Urinary bladder (tissue), 4 donors: ENCODE results near the gene C11orf52. TPM values are rescaled to one million over a fixed set of nuclear protein-coding genes. Genes with fewer than 3 reads are reported as not detected.
"Not testable (repeated sequence)": the region's sequence is repeated elsewhere in the genome, so short reads cannot be mapped to it uniquely, and the experiment has no call there.

Experiments
- DNase-seq: peaks from one replicate; pipeline ENCODE4 v3.0.0-alpha.2; 2015; ENCODE audit errors: extremely low spot score
- H3K27ac ChIP-seq: one replicate; pipeline ENCODE4 v1.5.1; 2013; ENCODE audit warnings: low read depth, mild to moderate bottlenecking, moderate library complexity
- H3K36me3 ChIP-seq: one replicate; pipeline ENCODE4 v1.6.1; 2013; ENCODE audit warnings: mild to moderate bottlenecking, moderate library complexity; ENCODE audit not compliant: insufficient read depth
- H3K4me1 ChIP-seq: one replicate; pipeline ENCODE4 v1.6.1; 2013; ENCODE audit warnings: mild to moderate bottlenecking, moderate library complexity; ENCODE audit not compliant: insufficient read depth
- H3K4me3 ChIP-seq: one replicate; pipeline ENCODE4 v1.5.1; 2013; ENCODE audit warnings: low read depth, low read length
- WGBS: extraction: QIAGEN DNeasy Blood & Tissue Kit; methylation state at CpG from one replicate; pipeline ENCODE4 v1.1.7; 2013; 5-methylcytosine and 5-hydroxymethylcytosine counted together
- polyA plus RNA-seq: library from polyadenylated mRNA; stranded (reverse); fragments of 200-250 nt; gene quantifications from one replicate; pipeline ENCODE4 v1.2.3, GENCODE V29; 2013
- total RNA-seq: library from RNA; depleted of rRNA; stranded (reverse); fragments of >200 nt; gene quantifications from one replicate; pipeline ENCODE4 v1.2.3, GENCODE V29; 2014
- donor health status: healthy with polysubstance abuse.
- donor health status: healthy.

C11orf52 gene
- total RNA-seq (2.7 TPM), polyA plus RNA-seq (2.4 TPM)

DNA sequence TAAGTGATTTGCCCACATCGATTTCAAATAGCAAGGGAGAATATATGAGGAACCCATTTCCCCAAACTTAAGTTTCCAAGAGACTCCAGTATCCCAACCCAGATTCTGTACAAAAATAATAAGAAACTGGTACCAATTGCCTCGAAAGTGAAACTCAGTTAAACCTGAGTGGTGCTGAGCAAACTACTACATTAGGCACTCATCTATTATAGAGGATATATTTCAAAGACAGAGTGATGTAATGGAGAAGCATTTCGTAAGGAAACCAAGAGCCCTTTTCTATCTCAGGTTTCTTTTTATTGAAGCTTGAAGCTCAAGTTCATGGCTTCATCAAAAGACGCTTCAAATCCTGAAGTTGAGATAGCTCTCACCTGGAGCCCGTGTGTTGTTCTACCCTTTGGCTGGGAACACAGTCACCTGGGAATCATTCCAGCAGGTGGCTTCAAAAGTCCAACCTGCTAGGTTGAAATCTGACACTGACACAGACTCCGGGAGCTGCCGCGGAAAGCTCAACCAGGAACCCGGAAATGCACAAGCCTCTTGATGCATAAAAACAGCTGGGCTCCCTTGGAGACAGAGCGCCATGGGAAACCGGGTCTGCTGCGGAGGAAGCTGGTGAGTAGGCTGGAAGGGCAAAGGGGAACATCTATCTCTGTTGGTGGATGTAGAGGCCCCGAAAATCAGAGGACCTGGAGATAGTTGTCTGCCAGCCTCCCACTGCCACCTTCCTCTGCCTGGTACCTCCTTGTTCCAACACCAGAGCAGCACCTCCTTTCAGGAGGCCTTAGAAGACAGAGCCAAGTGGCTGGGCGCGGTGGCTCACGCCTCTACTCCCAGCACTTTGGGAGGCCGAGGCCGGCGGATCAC lies at the start of gene C11orf52:
Gene C11orf52, plus strand, starts transcription at position 524 of the 867 bp plus-strand sequence. Its CDS starts 60 bp downstream, at position 584.
- H3K4me3 ChIP-seq: no peak within 1 kb of the TSS
- H3K36me3 ChIP-seq: no peaks in the 10 kb centered on the region
- peak; percentile 80 for DNase-seq

GRCh38 chr11:111870113-111870512 lies 48.6 kb upstream of the C11orf52 start:
- WGBS: 94% methylated on average over 1 of the region's 1 CpG

More for the DNA sequence above, at the start of gene C11orf52:
- Histone ChIP-seq H3K27ac (no peak within 1 kb of the TSS), H3K4me1 (no peaks in the 10 kb centered on the region)
- 58% methylated on average over 19 of the region's 19 CpGs for WGBS

GRCh38 chr11:111870522-111870885 lies 48.2 kb upstream of the C11orf52 start:
- Histone ChIP-seq H3K27ac (no peak overlapping the region), H3K4me3 (peak overlapping the region; percentile 93), H3K4me1 (peaks cover 2% of the 10 kb centered on the region), H3K36me3 (peaks cover 2% of the 10 kb centered on the region)
- DNase-seq: no peak

More at GRCh38 chr11:111870113-111870512, 48.6 kb upstream of the C11orf52 start:
- Histone ChIP-seq H3K36me3 (peaks cover 2% of the 10 kb centered on the region), H3K4me3 (peak overlapping the region; percentile 93), H3K27ac (no peak overlapping the region), H3K4me1 (peaks cover 2% of the 10 kb centered on the region)
- DNase-seq: no peak

- peaks cover 2% of the 10 kb centered on the region for H3K36me3 ChIP-seq
- peak within 1 kb of the TSS; percentile 93 for H3K4me3 ChIP-seq
- H3K4me1 ChIP-seq: peaks cover 2% of the 10 kb centered on the region
- DNase-seq: peak; percentile 31
- peak within 1 kb of the TSS; percentile 84 for H3K27ac ChIP-seq
- under 1% methylated on average over 51 of the region's 51 CpGs for WGBS
Measured at GRCh38 chr11:111870886-111871692, 47.6 kb upstream of the C11orf52 start, which contains the start of gene ALG9. Gene ALG9, minus strand, starts transcription at chr11:111871581. Its CDS starts 99 bp downstream, at chr11:111871482.

DNA sequence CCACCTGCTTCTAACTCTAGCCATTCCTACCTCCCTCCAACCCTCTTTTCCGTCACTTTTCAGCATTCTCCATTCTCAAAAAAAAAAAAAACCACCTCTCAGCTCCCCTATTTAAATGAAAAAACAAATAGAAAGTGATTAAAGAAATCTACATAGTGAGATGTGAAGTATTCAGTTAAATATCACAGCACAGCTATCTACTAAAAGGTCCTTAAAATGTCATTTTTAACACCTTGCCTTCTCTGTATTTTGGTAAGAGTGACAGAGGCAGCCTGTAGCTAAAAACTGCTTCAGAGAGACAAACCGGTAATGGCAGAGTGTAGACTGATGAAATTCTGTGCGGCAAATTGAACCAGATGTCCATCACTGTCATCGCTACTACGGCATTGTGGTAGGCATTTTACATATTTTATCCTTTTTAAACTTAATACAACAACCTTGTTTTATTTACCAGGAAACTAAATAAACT lies 47.0 kb upstream of the C11orf52 start:
- Histone ChIP-seq H3K27ac (peak overlapping the region; percentile 84), H3K36me3 (peaks cover 2% of the 10 kb centered on the region), H3K4me3 (peak overlapping the region; percentile 93), H3K4me1 (peaks cover 2% of the 10 kb centered on the region)
- DNase-seq: no peak
- WGBS: 57% methylated on average over 5 of the region's 5 CpGs

- peak; percentile 15 for DNase-seq
- H3K27ac ChIP-seq: peak overlapping the region; percentile 90
- peak overlapping the region; percentile 47 for H3K4me3 ChIP-seq
- H3K4me1 ChIP-seq: no peaks in the 10 kb centered on the region
- under 1% methylated on average over 13 of the region's 13 CpGs for WGBS
- H3K36me3 ChIP-seq: no peaks in the 10 kb centered on the region
Measured at GRCh38 chr11:111878385-111878848, 40.3 kb upstream of the C11orf52 start.

DNA sequence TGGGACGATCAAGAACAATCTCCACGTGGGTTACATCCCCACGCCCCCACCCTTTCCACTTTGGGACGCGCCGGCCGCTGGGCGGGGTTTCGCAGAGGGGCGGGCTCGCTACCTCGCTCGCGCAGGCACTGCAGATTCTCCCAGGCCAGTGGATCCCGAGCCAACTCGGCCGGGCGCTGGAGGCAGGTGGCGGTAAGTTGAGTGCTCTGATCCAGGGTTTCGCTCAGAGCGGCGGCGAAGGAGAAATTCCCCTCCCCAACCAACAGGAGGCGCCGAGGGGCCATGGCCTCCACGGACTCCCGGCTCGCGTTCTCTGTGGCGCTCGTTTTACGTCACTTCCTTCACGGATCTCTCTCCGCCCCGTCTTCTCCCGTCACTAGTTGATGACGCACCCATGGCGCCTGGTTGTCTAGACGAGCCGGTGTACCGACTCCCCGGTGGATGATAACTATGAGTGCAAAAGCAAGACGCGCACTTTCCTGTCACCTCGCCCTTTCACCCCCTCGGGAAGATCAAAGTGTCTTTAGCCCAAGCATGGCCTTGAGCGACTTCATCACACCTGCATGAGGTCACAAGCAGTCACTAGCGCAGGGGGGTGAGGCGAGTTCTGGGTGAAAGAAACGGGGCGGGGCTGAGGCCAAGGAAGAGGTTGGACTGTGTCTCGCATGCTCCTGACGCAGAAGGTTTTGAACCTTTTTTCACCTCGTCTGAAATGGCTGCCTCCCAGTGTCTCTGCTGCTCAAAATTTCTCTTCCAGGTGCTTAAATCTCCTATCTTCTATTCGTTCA lies 39.7 kb upstream of the C11orf52 start, which contains the start of the genes CFAP68 and FDXACB1:
Gene CFAP68, plus strand, starts transcription at position 693 of the 788 bp plus-strand sequence. Its CDS starts 20 bp downstream, at position 713.
Gene FDXACB1, minus strand, starts transcription at position 317 of the 788 bp plus-strand sequence. Its CDS starts 33 bp downstream, at position 284.
- WGBS: under 1% methylated on average over 55 of the region's 55 CpGs
- no peaks in the 10 kb centered on the region for H3K36me3 ChIP-seq
- DNase-seq: peak; percentile 97
- H3K27ac ChIP-seq: peak within 1 kb of the TSS; percentile 90
- peak within 1 kb of the TSS; percentile 47 for H3K4me3 ChIP-seq
- no peaks in the 10 kb centered on the region for H3K4me1 ChIP-seq

- Histone ChIP-seq H3K27ac (peak overlapping the region; percentile 89), H3K4me1 (no peaks in the 10 kb centered on the region), H3K4me3 (peak overlapping the region; percentile 47), H3K36me3 (no peaks in the 10 kb centered on the region)
- DNase-seq: no peak
- WGBS: 38% methylated on average over 6 of the region's 6 CpGs
Measured at GRCh38 chr11:111879637-111879960, 39.1 kb upstream of the C11orf52 start.

GRCh38 chr11:111882202-111882601 lies 36.5 kb upstream of the C11orf52 start:
- WGBS: 84% methylated on average over 5 of the region's 5 CpGs
- Histone ChIP-seq H3K36me3 (no peaks in the 10 kb centered on the region), H3K27ac (no peak overlapping the region), H3K4me1 (no peaks in the 10 kb centered on the region), H3K4me3 (no peak overlapping the region)
- no peak for DNase-seq

- not testable (repeated sequence) for H3K4me1 ChIP-seq, H3K27ac ChIP-seq, DNase-seq, H3K4me3 ChIP-seq, H3K36me3 ChIP-seq
- WGBS: 79% methylated on average over 4 of the region's 4 CpGs
Measured at GRCh38 chr11:111885053-111885452, 33.7 kb upstream of the C11orf52 start.

GRCh38 chr11:111886032-111886431 lies 32.7 kb upstream of the C11orf52 start:
- WGBS: 90% methylated on average over 4 of the region's 4 CpGs

GRCh38 chr11:111886844-111887243 lies 31.9 kb upstream of the C11orf52 start:
- WGBS: 90% methylated on average over 2 of the region's 2 CpGs
- DNase-seq: no peak
- Histone ChIP-seq H3K36me3 (no peaks in the 10 kb centered on the region), H3K4me3 (no peak overlapping the region), H3K4me1 (no peaks in the 10 kb centered on the region), H3K27ac (no peak overlapping the region)

More at GRCh38 chr11:111886032-111886431, 32.7 kb upstream of the C11orf52 start:
- Histone ChIP-seq H3K4me1 (no peaks in the 10 kb centered on the region), H3K4me3 (no peak overlapping the region), H3K36me3 (no peaks in the 10 kb centered on the region), H3K27ac (no peak overlapping the region)
- DNase-seq: no peak

GRCh38 chr11:111905411-111905810 lies 13.3 kb upstream of the C11orf52 start:
- H3K27ac ChIP-seq: no peak overlapping the region
- no peaks in the 10 kb centered on the region for H3K36me3 ChIP-seq
- WGBS: 36% methylated on average over 2 of the region's 2 CpGs
- H3K4me3 ChIP-seq: no peak overlapping the region
- H3K4me1 ChIP-seq: no peaks in the 10 kb centered on the region
- DNase-seq: no peak
